ENCODE data around the gene CD34. TPM values are rescaled to one million over a fixed set of nuclear protein-coding genes. Genes with fewer than 3 reads are reported as not detected.
"Not testable (repeated sequence)": the region's sequence is repeated elsewhere in the genome, so short reads cannot be mapped to it uniquely, and the experiment has no call there.

Gene CD34
- total RNA-seq, 2 donors from 2014 or later: 8.3 to 15.2 TPM

DNA sequence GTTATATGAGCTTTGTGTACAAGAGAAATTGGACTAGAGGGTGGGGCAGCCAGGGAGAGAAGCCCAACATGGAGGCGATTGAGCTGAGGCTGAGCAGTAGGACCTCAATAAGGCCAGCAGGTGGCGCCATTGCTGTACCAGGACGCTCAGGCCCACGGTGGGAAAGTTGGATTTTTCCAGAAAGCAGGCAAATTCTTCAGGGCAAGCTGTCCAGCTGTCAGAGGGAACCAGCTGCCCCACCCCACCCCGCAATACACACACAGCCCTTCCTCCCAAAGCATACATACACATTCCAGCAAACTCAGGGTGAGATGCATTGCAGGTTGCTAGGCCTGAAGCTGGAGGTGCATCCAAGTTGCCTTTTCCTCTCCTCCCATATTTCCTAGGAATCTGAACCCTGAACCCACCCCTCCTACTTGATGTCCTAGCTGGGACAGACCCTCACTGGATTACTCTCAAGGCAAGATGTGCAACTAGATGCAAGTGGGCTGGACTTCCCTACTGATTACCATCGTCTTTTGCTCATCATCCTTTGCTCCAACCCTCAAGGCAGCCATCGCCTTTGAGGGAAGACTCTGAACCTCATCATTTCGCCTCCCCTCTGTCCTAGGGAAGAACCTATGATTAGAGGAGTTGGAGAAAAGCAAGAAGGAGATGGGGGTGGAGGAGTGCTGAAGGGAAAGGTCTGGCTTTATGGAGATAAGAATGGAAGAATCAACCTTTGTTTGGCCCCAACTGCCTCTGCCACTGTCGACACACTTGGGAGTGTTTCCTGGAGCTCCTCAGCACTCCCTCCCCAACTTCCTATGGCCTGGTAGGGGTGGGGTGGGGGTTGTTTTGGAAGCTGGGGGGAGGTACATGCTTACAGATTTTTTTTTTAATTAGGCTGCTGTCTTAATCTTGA, 25.5 kb downstream of the CD34 start:
- intact Hi-C loops (cut with DNase I, micrococcal nuclease): loop anchor here in 1 of 2 donors (2.0 kb wide), 1 partner anchor 77 kb away; no protein-coding TSS in a partner anchor
- ATAC-seq (peak; percentile 97), DNase-seq (peak; percentile 73 to 90)

- ATAC-seq: peak; percentile 2
These were observed 26.5 kb downstream of the CD34 start for GRCh38 chr1:207884266-207885029.

DNA sequence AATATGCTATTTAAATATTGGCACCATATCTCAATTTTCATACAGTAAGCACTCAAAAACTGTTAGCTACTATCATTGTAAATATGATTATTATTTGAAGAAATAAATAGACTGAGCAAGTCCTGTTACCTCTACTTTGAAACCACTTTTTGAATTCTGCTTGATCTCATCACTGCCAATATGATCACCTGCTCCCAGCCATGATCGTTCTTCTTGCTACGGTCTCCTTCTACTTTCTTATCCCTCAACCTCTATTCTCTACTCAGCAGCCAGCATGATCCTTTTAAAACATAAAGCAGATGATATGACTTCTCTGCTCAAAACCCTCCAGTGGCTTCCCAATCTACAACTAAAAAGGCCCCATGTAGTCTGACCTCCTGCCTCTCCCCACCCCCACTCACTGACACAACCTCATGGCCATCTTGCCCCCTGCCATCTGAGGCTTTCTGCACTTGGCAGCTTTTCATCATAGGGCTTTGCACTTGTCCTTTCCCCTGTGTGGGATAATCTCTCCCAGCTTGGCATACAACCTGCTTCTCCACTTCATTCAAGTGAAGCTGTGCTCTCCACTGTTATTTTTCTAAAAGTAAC, 27.2 kb downstream of the CD34 start:
- no peak for DNase-seq
- ATAC-seq: no peak
- intact Hi-C loops (cut with DNase I, micrococcal nuclease): no loop called here

More at GRCh38 chr1:207884266-207885029, 26.5 kb downstream of the CD34 start:
- intact Hi-C loops (cut with DNase I, micrococcal nuclease): no loop called here
- no peak for DNase-seq

- intact Hi-C loops (cut with DNase I, micrococcal nuclease): no loop called here
- no peak for ATAC-seq
These were observed 27.7 kb downstream of the CD34 start for GRCh38 chr1:207883104-207883651.

DNA sequence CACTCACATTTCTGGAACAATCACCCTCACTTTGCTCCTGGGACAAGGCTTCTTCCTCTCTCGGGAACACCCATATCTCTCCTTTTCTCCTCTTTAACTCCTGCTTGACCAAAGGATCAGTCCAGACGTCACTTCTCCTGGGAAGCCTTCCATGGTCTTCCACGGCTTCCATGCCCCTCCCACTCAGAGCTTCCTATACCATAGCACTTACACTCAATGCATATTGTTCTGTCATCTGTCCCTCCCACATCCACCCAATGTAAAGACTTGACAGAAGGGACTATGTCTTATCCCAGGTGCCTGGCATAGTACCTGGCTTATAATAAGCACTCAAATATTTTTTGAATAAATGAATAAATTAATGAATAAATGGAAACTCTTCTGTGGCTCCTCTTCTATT, 28.2 kb downstream of the CD34 start:
- intact Hi-C loops (cut with DNase I, micrococcal nuclease): no loop called here
- DNase-seq: no peak
- ATAC-seq: no peak

More at GRCh38 chr1:207883104-207883651, 27.7 kb downstream of the CD34 start:
- DNase-seq: no peak

GRCh38 chr1:207878939-207879338, 32.0 kb downstream of the CD34 start:
- no peak for DNase-seq
- intact Hi-C loops (cut with DNase I, micrococcal nuclease): no loop called here
- ATAC-seq: no peak

GRCh38 chr1:207877914-207878313, 33.0 kb downstream of the CD34 start:
- not testable (repeated sequence) for ATAC-seq

DNA sequence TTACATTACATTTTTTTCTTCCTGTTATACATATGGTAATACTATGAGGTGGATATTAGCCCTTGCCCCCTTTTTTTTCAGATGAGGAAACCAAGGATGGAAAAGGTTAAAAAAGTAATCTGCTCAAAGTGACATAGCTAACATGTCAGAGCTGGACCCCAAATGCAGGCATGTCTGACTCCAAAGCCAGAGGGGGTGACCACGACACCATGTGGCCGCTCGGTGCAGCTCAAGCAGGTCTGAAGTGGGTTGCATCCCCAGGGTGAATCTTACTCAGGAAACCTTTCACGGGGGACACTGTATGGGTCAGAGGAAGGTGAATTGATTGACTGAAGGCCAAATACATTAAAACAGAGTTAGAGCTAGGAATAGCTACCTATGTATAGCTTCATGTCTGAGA, 34.8 kb downstream of the CD34 start:
- intact Hi-C loops (cut with DNase I, micrococcal nuclease): no loop called here
- ATAC-seq (no peak), DNase-seq (no peak)

More at GRCh38 chr1:207877914-207878313, 33.0 kb downstream of the CD34 start:
- intact Hi-C loops (cut with DNase I, micrococcal nuclease); DNase-seq: not testable (repeated sequence)

DNA sequence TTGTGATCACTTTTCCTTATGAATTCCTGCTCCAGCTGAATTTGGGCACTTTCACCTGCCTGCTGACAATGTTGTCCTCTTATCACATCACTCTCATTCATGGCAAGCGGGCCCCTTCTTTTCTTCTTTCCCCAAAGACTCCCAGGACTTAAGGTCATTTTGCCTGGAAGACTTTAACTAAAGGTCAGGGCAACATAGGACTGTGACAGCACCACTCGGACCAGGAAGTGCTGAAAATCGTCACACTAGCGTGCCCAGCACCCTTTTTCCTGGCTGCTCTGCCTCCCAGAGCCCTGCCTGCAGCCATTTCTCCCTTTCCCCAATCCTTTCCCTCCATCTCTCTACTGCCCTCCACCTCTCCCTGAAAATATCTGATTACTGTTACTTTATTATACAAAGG, 35.4 kb downstream of the CD34 start:
- intact Hi-C loops (cut with DNase I, micrococcal nuclease): no loop called here
- no peak for ATAC-seq
- DNase-seq: no peak

DNA sequence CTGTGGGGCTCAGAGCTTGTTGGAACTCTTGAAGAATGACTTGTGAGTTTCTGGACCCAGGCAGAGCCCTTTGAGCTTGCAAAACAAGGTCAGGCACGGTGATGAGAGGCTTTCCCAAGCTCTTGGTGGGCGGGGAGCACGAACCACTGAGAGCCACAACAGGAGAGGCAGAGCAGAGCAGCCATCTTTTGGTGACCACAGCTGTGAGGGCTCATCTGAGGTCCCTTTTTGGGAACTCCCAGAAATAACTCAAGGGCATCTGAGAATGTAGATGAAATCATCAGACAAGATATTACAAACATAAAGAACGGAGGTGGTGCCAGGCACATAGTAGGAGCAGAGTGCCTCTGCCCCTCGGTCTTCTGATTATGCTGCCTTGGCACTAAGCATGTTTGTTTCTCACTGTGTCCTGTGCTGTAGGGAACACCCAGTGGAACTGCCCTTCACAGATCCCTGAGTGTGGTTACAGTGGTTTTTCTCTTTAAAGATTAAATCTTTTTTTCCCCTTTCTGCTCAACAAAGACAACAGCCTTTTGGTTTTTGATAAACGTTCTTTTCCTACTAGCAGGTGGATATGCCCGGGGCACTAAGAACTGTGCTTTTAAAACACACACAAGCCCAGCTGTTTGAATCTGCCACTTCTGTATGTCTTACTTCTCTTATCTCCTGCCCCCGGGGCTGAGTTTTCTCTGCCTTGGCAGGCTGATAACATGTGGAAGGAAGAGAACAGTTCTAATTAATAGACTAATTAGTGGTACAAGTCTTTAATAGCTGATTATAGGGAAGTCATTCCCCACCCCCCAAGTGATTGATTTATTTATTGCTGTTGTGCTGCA, 37.7 kb downstream of the CD34 start:
- DNase-seq (no peak), ATAC-seq (no peak)
- intact Hi-C loops (cut with DNase I, micrococcal nuclease): no loop called here

DNA sequence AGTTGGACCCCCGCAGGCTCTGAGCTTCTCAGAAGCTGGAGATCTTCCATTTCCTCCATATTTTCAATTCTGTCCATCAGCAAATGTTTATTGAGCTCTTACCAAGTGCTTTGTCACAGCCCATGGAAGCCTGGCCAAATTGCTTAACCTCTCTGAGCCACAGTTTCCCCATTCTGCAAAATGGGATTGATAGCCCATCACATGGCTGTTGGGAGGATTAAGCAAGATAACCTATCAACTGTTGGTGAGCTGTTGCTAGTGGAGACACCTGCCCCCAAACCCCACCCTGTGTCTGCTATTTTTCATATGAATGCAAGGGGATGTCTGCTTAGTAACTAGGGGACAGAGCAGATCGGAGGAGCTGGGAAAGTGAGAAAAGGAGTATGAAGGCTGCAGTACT, 38.3 kb downstream of the CD34 start:
- no peak for ATAC-seq
- no peak for DNase-seq
- intact Hi-C loops (cut with DNase I, micrococcal nuclease): no loop called here

DNA sequence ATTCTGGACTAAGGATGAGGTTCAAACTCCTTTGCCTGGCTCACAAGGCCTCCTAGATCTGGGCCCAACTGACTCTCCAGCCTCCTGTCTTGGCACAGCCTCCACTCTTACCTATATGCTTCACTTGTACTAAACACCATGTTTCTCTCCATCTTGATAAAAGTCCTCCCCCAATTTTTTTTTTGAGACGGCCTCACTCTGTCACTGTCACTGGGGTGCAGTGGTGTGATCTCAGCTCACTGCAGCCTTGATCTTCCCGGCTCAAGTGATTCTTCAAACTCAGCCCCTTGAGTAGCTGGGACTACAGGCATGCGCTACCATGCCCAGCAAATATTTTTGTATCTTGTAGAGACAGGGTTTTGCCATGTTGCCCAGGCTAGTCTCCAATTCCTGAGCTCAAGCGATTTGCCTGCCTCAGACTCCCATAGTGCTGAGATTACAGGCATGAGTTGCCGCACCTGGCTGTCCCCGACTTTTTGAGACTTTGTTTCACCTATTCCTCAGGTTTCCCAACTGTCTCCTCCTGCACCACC, 39.7 kb downstream of the CD34 start:
- intact Hi-C loops (cut with DNase I, micrococcal nuclease): loop anchor here in 1 of 2 donors (2.0 kb wide), 1 partner anchor 44 kb away; no protein-coding TSS in a partner anchor
- DNase-seq (no peak), ATAC-seq (no peak)

DNA sequence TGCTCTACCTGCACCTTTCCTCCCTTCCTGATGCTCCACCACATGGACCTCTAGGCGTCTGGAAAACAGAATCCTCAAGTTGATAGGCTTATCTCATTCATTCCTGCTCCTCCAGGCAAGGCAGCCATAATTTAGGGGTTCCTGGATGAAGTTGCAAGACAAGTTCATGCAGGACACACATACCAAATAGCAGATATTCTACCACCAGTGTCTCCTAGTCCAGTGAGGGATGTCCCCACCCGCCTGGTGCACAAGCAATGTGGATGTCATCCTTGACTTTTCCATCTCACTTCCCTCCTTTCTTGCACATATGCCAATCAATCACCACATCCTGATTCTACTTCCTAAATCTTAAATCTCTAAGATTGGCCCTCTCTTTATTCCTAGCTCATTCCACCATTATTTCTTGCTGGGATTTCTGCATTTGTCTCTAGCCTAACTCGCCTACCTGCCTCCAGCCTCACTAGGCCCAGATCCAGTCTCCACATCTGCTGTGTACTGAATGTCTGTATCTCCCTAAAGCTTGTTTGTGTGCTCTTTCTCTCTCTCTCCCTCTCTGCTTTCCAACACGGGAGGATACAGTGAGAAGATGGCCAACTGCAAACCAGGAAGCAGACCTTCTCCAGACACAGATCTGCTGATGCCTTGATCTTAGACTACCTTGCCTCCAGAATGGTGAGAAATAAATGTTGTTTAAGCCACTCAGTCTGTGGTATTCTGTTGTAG, 40.5 kb downstream of the CD34 start:
- intact Hi-C loops (cut with DNase I, micrococcal nuclease): loop anchor here in 1 of 2 donors (2.0 kb wide), 1 partner anchor 44 kb away; no protein-coding TSS in a partner anchor
- ATAC-seq: no peak
- no peak for DNase-seq

GRCh38 chr1:207869859-207870258, 41.1 kb downstream of the CD34 start:
- DNase-seq (peak in 1 of 2 donors; percentile 62), ATAC-seq (peak; percentile 62)
- intact Hi-C loops (cut with DNase I, micrococcal nuclease): loop anchor here in 1 of 2 donors (2.0 kb wide), 1 partner anchor 43 kb away; no protein-coding TSS in a partner anchor

DNA sequence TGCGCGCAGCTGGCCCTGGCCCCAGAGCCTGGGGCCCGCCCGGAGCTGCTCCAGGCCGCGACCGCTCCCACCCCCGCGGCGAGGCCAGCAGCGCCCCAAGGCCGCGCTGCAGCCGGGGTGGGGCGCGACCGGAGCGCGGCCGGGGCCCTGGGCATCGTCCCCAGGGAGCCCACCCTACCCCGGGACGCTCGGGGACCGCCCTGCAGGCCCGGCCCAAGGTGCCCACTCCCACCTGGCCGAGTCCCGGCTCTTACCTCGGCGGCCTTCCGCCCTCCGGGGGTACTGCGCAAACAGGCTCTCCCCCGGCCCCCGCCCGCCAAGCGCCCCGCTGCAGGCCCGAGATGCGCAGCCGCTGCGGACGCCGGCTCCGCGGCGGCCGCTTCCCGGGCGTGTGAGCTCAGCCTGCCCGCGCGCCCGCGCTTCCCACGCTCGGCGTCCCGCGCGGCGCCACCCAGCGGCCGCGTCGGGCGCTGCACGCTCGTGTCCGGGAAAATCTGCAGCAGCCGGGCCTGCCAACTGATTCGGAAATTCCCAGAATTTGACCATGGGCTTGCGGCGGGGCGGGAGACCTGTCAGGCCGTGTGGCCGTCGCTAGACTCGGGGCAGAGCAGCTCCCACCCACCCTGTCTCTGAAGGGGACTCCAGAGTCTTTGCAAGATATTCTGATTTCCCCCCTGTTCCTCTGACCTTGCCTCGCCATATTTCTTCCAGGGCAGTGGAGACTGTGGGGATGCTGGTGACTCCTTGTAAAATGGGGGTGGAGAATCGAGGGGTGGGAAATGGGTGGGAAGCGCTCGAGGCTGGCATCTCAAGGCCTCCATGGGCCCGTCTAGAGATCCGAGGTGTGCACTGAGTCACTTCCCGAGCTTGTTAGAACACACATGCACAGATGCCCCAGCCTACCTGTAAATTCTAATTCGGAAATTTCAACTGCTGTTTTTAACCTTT, 41.9 kb downstream of the CD34 start:
- intact Hi-C loops (cut with DNase I, micrococcal nuclease): no loop called here
- ATAC-seq (peak; percentile 71), DNase-seq (peak; percentile 59 to 80)

GRCh38 chr1:207868251-207868773, 42.6 kb downstream of the CD34 start:
- ATAC-seq (peak; percentile 49), DNase-seq (peak; percentile 74 to 75)
- intact Hi-C loops (cut with DNase I, micrococcal nuclease): no loop called here

Measured in left colon (tissue), 2 donors.